GM12875 (cell line): ENCODE results near the gene HACD3.

Experiments
- H3K4me3 ChIP-seq: one replicate; pipeline ENCODE4 v1.5.1; 2011; ENCODE audit warnings: low read depth, low read length, control low read depth
- CTCF ChIP-seq: IDR thresholded peaks from 2 replicates; pipeline ENCODE4 v1.5.1; 2011; ENCODE audit warnings: low read depth, mild to moderate bottlenecking, control low read depth, inconsistent platforms, low read length, moderate library complexity, borderline replicate concordance; ENCODE audit not compliant: insufficient read depth

The HACD3 gene

GRCh38 chr15:65528461-65529060 lies 1.7 kb upstream of the HACD3 start:
- no peak for TF ChIP-seq CTCF
- H3K4me3 ChIP-seq = no peak overlapping the region

GRCh38 chr15:65529762-65530317 lies 423 bp upstream of the HACD3 start:
- H3K4me3 ChIP-seq = peak overlapping the region; percentile 94
- TF ChIP-seq CTCF = no peak

- no peak overlapping the region for H3K4me3 ChIP-seq
- TF ChIP-seq CTCF = no peak
These were observed 2.4 kb downstream of the HACD3 start for GRCh38 chr15:65532738-65533051.

- H3K4me3 ChIP-seq = no peak overlapping the region
- TF ChIP-seq CTCF = no peak
These were observed 2.9 kb downstream of the HACD3 start for GRCh38 chr15:65533057-65533756.

GRCh38 chr15:65535192-65535591 lies 4.9 kb downstream of the HACD3 start:
- TF ChIP-seq CTCF = no peak
- no peak overlapping the region for H3K4me3 ChIP-seq

DNA sequence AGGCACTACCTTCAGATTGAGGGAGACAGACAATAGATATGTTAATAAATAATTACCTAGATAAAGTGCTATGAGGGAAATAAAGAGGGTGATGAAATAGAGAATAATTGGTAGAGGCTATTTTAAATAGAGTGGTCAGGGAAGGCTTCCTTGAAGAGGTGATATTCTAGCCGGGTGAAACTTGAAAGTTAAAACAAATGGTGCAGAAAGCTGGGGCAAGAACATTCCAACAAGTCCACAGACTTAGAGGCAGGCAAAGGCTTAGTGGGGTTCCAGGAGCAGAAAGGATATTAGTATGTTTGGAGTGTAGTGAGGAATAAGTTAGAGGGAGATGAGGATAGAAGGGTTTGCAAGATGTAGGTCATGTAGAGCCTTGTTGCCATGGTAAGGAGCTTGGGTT lies 10.1 kb downstream of the HACD3 start:
- TF ChIP-seq CTCF = no peak
- no peak overlapping the region for H3K4me3 ChIP-seq
